DOHH2 (cell line): ENCODE measurements around the gene TIMD4.
A peak's percentile ranks its signal among the peaks of the same experiment; 100 is the strongest.

ENCODE experiments used
- H3F3A ChIP-seq: fragments of 200-600 bp; sonication (generic), shearing (Covaris generic); 2 replicates; pipeline ENCODE4 v1.6.0; 2016; ENCODE audit warnings: antibody characterized with exemption, mild to moderate bottlenecking; ENCODE audit not compliant: control insufficient read depth, insufficient read depth
- H3K27ac ChIP-seq: fragments of 200-600 bp; sonication (generic); 2 replicates; pipeline ENCODE4 v1.5.1; 2014; ENCODE audit warnings: low read depth, mild to moderate bottlenecking, low read length, moderate library complexity
- H3K27me3 ChIP-seq: fragments of 200-600 bp; sonication (generic); 2 replicates; pipeline ENCODE4 v1.6.1; 2014; ENCODE audit warnings: mild to moderate bottlenecking, low read length, mixed read lengths; ENCODE audit not compliant: control insufficient read depth
- H3K36me3 ChIP-seq: fragments of 200-600 bp; sonication (generic); 2 replicates; pipeline ENCODE4 v1.6.1; 2014; ENCODE audit warnings: mild to moderate bottlenecking, low read length, moderate library complexity, mixed read lengths; ENCODE audit not compliant: control insufficient read depth
- H3K4me1 ChIP-seq: fragments of 200-600 bp; sonication (generic); 2 replicates; pipeline ENCODE4 v1.6.1; 2014; ENCODE audit warnings: mild to moderate bottlenecking, low read length, mixed read lengths; ENCODE audit not compliant: control insufficient read depth
- H3K4me2 ChIP-seq: fragments of 200-600 bp; sonication (generic); 2 replicates; pipeline ENCODE4 v1.6.0; 2014; ENCODE audit warnings: mild to moderate bottlenecking, low read length, moderate library complexity
- H3K4me3 ChIP-seq: fragments of 200-600 bp; sonication (generic); 2 replicates; pipeline ENCODE4 v1.5.1; 2014; ENCODE audit warnings: mild to moderate bottlenecking, low read length, mixed read lengths
- H3K79me2 ChIP-seq: fragments of 200-600 bp; sonication (generic); 2 replicates; pipeline ENCODE4 v1.6.1; 2014; ENCODE audit warnings: mild to moderate bottlenecking, low read length, mixed read lengths; ENCODE audit not compliant: control insufficient read depth
- H3K9me2 ChIP-seq: fragments of 200-600 bp; sonication (generic); replicated peaks from 2 replicates; pipeline ENCODE4 v1.6.1; 2014; ENCODE audit warnings: mild to moderate bottlenecking, low read length, mixed read lengths; ENCODE audit not compliant: control insufficient read depth
- H3K9me3 ChIP-seq: fragments of 200-600 bp; sonication (generic); 2 replicates; pipeline ENCODE4 v1.6.1; 2014; ENCODE audit warnings: antibody characterized with exemption, low read length, mixed read lengths; ENCODE audit not compliant: control insufficient read depth, insufficient read depth
- H4K20me1 ChIP-seq: fragments of 200-600 bp; sonication (generic); 2 replicates; pipeline ENCODE4 v1.6.0; 2014; ENCODE audit warnings: low read depth, mild to moderate bottlenecking, antibody characterized with exemption, low read length, moderate library complexity; ENCODE audit not compliant: control insufficient read depth, insufficient read depth
- EZH2phosphoT487 ChIP-seq: fragments of 200-600 bp; sonication (generic); IDR thresholded peaks from 2 replicates; pipeline ENCODE4 v1.6.1; 2017; ENCODE audit warnings: borderline replicate concordance, mild to moderate bottlenecking, antibody characterized with exemption, low read length, moderate library complexity, mixed read lengths
- TF ChIP-seq, protein P1 (sequence below): fragments of 200-600 bp; sonication (generic); IDR thresholded peaks from one replicate; pipeline ENCODE4 v1.5.1; 2014; ENCODE audit warnings: antibody characterized with exemption, mild to moderate bottlenecking, low read depth, low read length; ENCODE audit not compliant: poor library complexity, severe bottlenecking

Gene TIMD4

DNA sequence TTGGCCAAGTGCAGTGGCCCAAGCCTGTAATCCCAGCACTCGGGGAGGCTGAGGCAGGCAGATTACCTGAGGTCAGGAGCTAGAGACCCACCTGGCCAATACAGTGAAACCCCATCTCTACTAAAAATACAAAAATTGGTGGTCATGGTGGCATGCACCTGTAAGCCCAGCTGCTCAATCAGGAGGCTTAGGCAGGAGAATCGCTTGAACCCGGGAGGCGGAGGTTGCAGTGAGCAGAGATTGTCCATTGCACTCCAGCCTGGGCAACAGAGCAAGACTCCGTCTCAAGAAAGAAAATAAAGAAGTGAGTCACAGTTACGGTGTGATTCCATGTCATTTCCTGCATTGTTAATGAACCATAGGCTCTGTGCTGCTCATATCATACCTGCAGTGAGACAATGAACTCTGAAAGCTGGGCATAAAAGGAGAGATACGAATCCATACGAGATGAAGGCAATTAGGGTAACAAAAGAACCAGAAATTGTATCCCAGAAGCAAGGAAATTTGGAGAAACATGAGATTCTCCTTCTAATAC is 44.6 kb downstream of the TIMD4 start:
- Histone ChIP-seq H3F3A (peaks cover 5% of the 10 kb centered on the region; the same call in 1 of the 2 replicates), H3K4me2 (no peak overlapping the region), H3K79me2 (no peaks in the 10 kb centered on the region), H4K20me1 (no peaks in the 10 kb centered on the region), H3K9me3 (no peaks in the 10 kb centered on the region), H3K27ac (no peak overlapping the region), H3K9me2 (no peaks in the 10 kb centered on the region), H3K4me1 (peaks cover 59% of the 10 kb centered on the region), H3K27me3 (no peaks in the 10 kb centered on the region), H3K4me3 (no peak overlapping the region), H3K36me3 (no peaks in the 10 kb centered on the region; the same call in 1 of the 2 replicates)
- TF ChIP-seq EZH2phosphoT487, result no peak
- TF ChIP-seq, protein P1, sequence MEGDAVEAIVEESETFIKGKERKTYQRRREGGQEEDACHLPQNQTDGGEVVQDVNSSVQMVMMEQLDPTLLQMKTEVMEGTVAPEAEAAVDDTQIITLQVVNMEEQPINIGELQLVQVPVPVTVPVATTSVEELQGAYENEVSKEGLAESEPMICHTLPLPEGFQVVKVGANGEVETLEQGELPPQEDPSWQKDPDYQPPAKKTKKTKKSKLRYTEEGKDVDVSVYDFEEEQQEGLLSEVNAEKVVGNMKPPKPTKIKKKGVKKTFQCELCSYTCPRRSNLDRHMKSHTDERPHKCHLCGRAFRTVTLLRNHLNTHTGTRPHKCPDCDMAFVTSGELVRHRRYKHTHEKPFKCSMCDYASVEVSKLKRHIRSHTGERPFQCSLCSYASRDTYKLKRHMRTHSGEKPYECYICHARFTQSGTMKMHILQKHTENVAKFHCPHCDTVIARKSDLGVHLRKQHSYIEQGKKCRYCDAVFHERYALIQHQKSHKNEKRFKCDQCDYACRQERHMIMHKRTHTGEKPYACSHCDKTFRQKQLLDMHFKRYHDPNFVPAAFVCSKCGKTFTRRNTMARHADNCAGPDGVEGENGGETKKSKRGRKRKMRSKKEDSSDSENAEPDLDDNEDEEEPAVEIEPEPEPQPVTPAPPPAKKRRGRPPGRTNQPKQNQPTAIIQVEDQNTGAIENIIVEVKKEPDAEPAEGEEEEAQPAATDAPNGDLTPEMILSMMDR, result no peak

- no peaks in the 10 kb centered on the region for H3K27me3 ChIP-seq
- TF ChIP-seq EZH2phosphoT487, result no peak
- TF ChIP-seq, protein P1, result no peak
- 0 out of 2 replicates have a peak, but pooled peaks cover 2% of the 10 kb centered on the region for H3F3A ChIP-seq
- no peaks in the 10 kb centered on the region for H4K20me1 ChIP-seq
- H3K79me2 ChIP-seq, result no peaks in the 10 kb centered on the region
- H3K4me2 ChIP-seq, result peak overlapping the region; percentile 66
- peaks cover 4% of the 10 kb centered on the region; the same call in 1 of the 2 replicates for H3K36me3 ChIP-seq
- peak overlapping the region; percentile 54 for H3K4me3 ChIP-seq
- H3K4me1 ChIP-seq, result peaks cover 51% of the 10 kb centered on the region
- H3K27ac ChIP-seq, result peak overlapping the region; percentile 68
- peaks cover 7% of the 10 kb centered on the region; the same call in 1 of the 2 replicates for H3K9me3 ChIP-seq
- H3K9me2 ChIP-seq, result no peaks in the 10 kb centered on the region
Observed at GRCh38 chr5:156914371-156914737, 48.7 kb downstream of the TIMD4 start.

GRCh38 chr5:156913719-156914370 is 49.2 kb downstream of the TIMD4 start:
- Histone ChIP-seq H3F3A (0 out of 2 replicates have a peak, but pooled peaks cover 2% of the 10 kb centered on the region), H3K4me3 (peak overlapping the region; percentile 54), H3K27ac (peak overlapping the region; percentile 68), H3K36me3 (peaks cover 4% of the 10 kb centered on the region; the same call in 1 of the 2 replicates), H3K27me3 (no peaks in the 10 kb centered on the region), H3K4me2 (peak overlapping the region; percentile 66), H3K9me3 (peaks cover 7% of the 10 kb centered on the region; the same call in 1 of the 2 replicates), H4K20me1 (no peaks in the 10 kb centered on the region), H3K4me1 (peaks cover 50% of the 10 kb centered on the region), H3K9me2 (no peaks in the 10 kb centered on the region), H3K79me2 (no peaks in the 10 kb centered on the region)
- TF ChIP-seq, protein P1, result no peak
- TF ChIP-seq EZH2phosphoT487, result no peak
